ENCODE measurements around the gene CREB3L1. TPM values are rescaled to one million over a fixed set of nuclear protein-coding genes. Genes with fewer than 3 reads are reported as not detected.

CREB3L1 gene
- total and polyA plus RNA-seq, 2 donors (not counting 3 experiments of a cell fraction or from before 2014, with no cell fraction given), result 0.23 to 0.84 TPM

- Histone ChIP-seq H3K4me3 (replicated peaks in 1 of 3; ENCODE audit: insufficient read depth in 1 of 3, low read depth in 1 of 3, low read length in 3 of 3) (no peak overlapping the region), H3K9me3 (replicated peaks; ENCODE audit: control insufficient read depth, insufficient read depth, low read length) (no peaks in the 10 kb centered on the region), H3K4me1 (ENCODE audit: control insufficient read depth, extremely low read depth, insufficient read depth, low read length) (peaks cover 4% of the 10 kb centered on the region), H3K79me2 (ENCODE audit: control insufficient read depth, insufficient read depth, low read length) (no peaks in the 10 kb centered on the region), H3K4me2 (ENCODE audit: insufficient read depth, low read length) (no peak overlapping the region), H3K9me1 (replicated peaks; ENCODE audit: control insufficient read depth, extremely low read depth, insufficient read depth, low read length) (no peaks in the 10 kb centered on the region), H3K27me3 (ENCODE audit: control insufficient read depth in 2 of 2, insufficient read depth in 2 of 2, low read length in 2 of 2) (peaks cover 0 to 3% of the 10 kb centered on the region in 2 experiments), H3K36me3 (ENCODE audit: control insufficient read depth in 2 of 2, extremely low read depth in 1 of 2, insufficient read depth in 2 of 2, low read length in 2 of 2) (no peaks in the 10 kb centered on the region), H2AFZ (ENCODE audit: low read depth, low read length) (no peak overlapping the region), H3K27ac (ENCODE audit: insufficient read depth, low read depth, low read length) (no peak overlapping the region), H3K9ac (replicated peaks; ENCODE audit: extremely low read depth, insufficient read depth, low read length) (no peak overlapping the region), H4K20me1 (replicated peaks; ENCODE audit: control insufficient read depth, extremely low read depth, insufficient read depth, low read length) (no peaks in the 10 kb centered on the region)
- dilution Hi-C loops (cut with MboI; ENCODE audit: extremely low pct_ligation_motif_present, low sequenced_read_pairs) (no loop called here), intact Hi-C loops (cut with micrococcal nuclease) (no loop called here)
- POLR2A ChIA-PET, result no interaction called here
- no peak for DNase-seq (ENCODE audit: low read depth, low spot score)
- no peak for FAIRE-seq
- CTCF ChIA-PET, result no interaction called here
- TF ChIP-seq EZH2 (IDR thresholded peaks at IDR 0.05; ENCODE audit: borderline replicate concordance, low read depth, low read length, severe bottlenecking), result no peak
- no peak for TF ChIP-seq POLR2AphosphoS5 (IDR thresholded peaks at IDR 0.05; ENCODE audit: insufficient read depth, low read depth, low read length)
- TF ChIP-seq POLR2A (IDR thresholded peaks at IDR 0.05; ENCODE audit: low read depth, low read length), result no peak
- no peak for TF ChIP-seq CTCF (IDR thresholded peaks at IDR 0.05; ENCODE audit: extremely low read depth in 1 of 2, insufficient read depth in 1 of 2, low read depth in 1 of 2, low read length in 2 of 2)
- BruUV-seq (replicated peaks), result no TSS peak
Observed at GRCh38 chr11:46267930-46268329, 9.5 kb upstream of the CREB3L1 start.

GRCh38 chr11:46270684-46271083 is 6.8 kb upstream of the CREB3L1 start:
- H3K4me1 ChIP-seq (ENCODE audit: control insufficient read depth, extremely low read depth, insufficient read depth, low read length), result peaks cover 10% of the 10 kb centered on the region
- H3K9me3 ChIP-seq (replicated peaks; ENCODE audit: control insufficient read depth, insufficient read depth, low read length), result no peaks in the 10 kb centered on the region
- H3K79me2 ChIP-seq (ENCODE audit: control insufficient read depth, insufficient read depth, low read length), result no peaks in the 10 kb centered on the region
- H3K4me3 ChIP-seq (replicated peaks in 1 of 3; ENCODE audit: insufficient read depth in 1 of 3, low read depth in 1 of 3, low read length in 3 of 3), result no peak overlapping the region
- H3K4me2 ChIP-seq (ENCODE audit: insufficient read depth, low read length), result no peak overlapping the region
- H2AFZ ChIP-seq (ENCODE audit: low read depth, low read length), result no peak overlapping the region
- no peaks in the 10 kb centered on the region for H3K36me3 ChIP-seq (ENCODE audit: control insufficient read depth in 2 of 2, extremely low read depth in 1 of 2, insufficient read depth in 2 of 2, low read length in 2 of 2)
- intact Hi-C loops (cut with micrococcal nuclease) (no loop called here), dilution Hi-C loops (cut with MboI; ENCODE audit: extremely low pct_ligation_motif_present, low sequenced_read_pairs) (no loop called here)
- TF ChIP-seq JUN (IDR thresholded peaks at IDR 0.05; ENCODE audit: borderline replicate concordance, insufficient read depth, insufficient read length, low read depth) (no peak), GATA2 (IDR thresholded peaks at IDR 0.05; ENCODE audit: insufficient read depth, insufficient read length, low read depth, low read length) (no peak)
- no TSS peak for BruUV-seq (replicated peaks)
- DNase-seq (ENCODE audit: low read depth, low spot score) (no peak), FAIRE-seq (no peak)
- H3K9ac ChIP-seq (replicated peaks; ENCODE audit: extremely low read depth, insufficient read depth, low read length), result no peak overlapping the region
- H3K27me3 ChIP-seq (ENCODE audit: control insufficient read depth in 2 of 2, insufficient read depth in 2 of 2, low read length in 2 of 2), result peaks cover 0 to 3% of the 10 kb centered on the region in 2 experiments
- H3K27ac ChIP-seq (ENCODE audit: insufficient read depth, low read depth, low read length), result no peak overlapping the region
- H3K9me1 ChIP-seq (replicated peaks; ENCODE audit: control insufficient read depth, extremely low read depth, insufficient read depth, low read length), result no peaks in the 10 kb centered on the region
- no peaks in the 10 kb centered on the region for H4K20me1 ChIP-seq (replicated peaks; ENCODE audit: control insufficient read depth, extremely low read depth, insufficient read depth, low read length)
- ChIA-PET POLR2A (no interaction called here), CTCF (interaction anchor here (2.7 to 4.3 kb wide), 2 partner anchors 32 to 37 kb away, joined by 14 to 27 read pairs; no protein-coding TSS in a partner anchor)

Data from endothelial cell of umbilical vein (primary cell).